Hepatocyte (in vitro differentiated cells): ENCODE results near the gene SLC19A1. TPM values are rescaled to one million over a fixed set of nuclear protein-coding genes. Genes with fewer than 3 reads are reported as not detected.

Source experiments
- DNase-seq: peaks from one replicate; pipeline ENCODE4 v3.0.0-alpha.2; 2016; ENCODE audit warnings: low spot score
- H2AFZ ChIP-seq: fragments of 200-600 bp; sonication (generic); 2 replicates; pipeline ENCODE4 v1.6.0; 2016; ENCODE audit warnings: antibody characterized with exemption, mild to moderate bottlenecking
- H3K27ac ChIP-seq: fragments of 200-600 bp; sonication (generic); 2 replicates; pipeline ENCODE4 v1.5.1; 2016; ENCODE audit warnings: mild to moderate bottlenecking
- H3K27me3 ChIP-seq: fragments of 200-600 bp; sonication (generic); 2 replicates; pipeline ENCODE4 v1.6.1; 2016
- H3K36me3 ChIP-seq: fragments of 200-600 bp; sonication (generic); replicated peaks from 2 replicates; pipeline ENCODE4 v1.5.1; 2016; ENCODE audit warnings: low read depth; ENCODE audit not compliant: insufficient read depth
- H3K4me1 ChIP-seq: fragments of 200-600 bp; sonication (generic); 2 replicates; pipeline ENCODE4 v1.5.1; 2016; ENCODE audit warnings: mild to moderate bottlenecking, moderate library complexity; ENCODE audit not compliant: insufficient read depth
- H3K4me2 ChIP-seq: fragments of 200-600 bp; sonication (generic); 2 replicates; pipeline ENCODE4 v1.6.0; 2016
- H3K4me3 ChIP-seq: fragments of 200-600 bp; sonication (generic); 2 replicates; pipeline ENCODE4 v1.5.1; 2016; ENCODE audit warnings: mild to moderate bottlenecking
- H3K79me2 ChIP-seq: fragments of 200-600 bp; sonication (generic); 2 replicates; pipeline ENCODE4 v1.6.0; 2017; ENCODE audit warnings: mild to moderate bottlenecking
- H3K9me2 ChIP-seq: fragments of 200-600 bp; sonication (generic); replicated peaks from 2 replicates; pipeline ENCODE4 v1.6.0; 2017; ENCODE audit warnings: mild to moderate bottlenecking; ENCODE audit not compliant: insufficient read depth
- H3K9me3 ChIP-seq: fragments of 200-600 bp; sonication (generic); 2 replicates; pipeline ENCODE4 v1.5.1; 2016; ENCODE audit warnings: low read depth, mild to moderate bottlenecking
- H4K20me1 ChIP-seq: fragments of 200-600 bp; sonication (generic); 2 replicates; pipeline ENCODE4 v1.6.0; 2016; ENCODE audit warnings: mild to moderate bottlenecking; ENCODE audit not compliant: insufficient read depth, poor library complexity, severe bottlenecking
- CTCF ChIP-seq: fragments of 200-600 bp; sonication (generic); IDR thresholded peaks from 2 replicates; pipeline ENCODE4 v1.5.1; 2016; ENCODE audit warnings: antibody characterized with exemption, mild to moderate bottlenecking; ENCODE audit not compliant: poor library complexity
- EZH2 ChIP-seq: fragments of 200-600 bp; sonication (generic); IDR thresholded peaks from 2 replicates; pipeline ENCODE4 v1.6.1; 2016; ENCODE audit warnings: antibody characterized with exemption, mild to moderate bottlenecking, borderline replicate concordance
- EZH2phosphoT487 ChIP-seq: fragments of 200-600 bp; sonication (generic); IDR thresholded peaks from one replicate; pipeline ENCODE4 v1.6.1; 2018; ENCODE audit warnings: antibody characterized with exemption, mild to moderate bottlenecking, low read depth, moderate library complexity; ENCODE audit not compliant: unreplicated experiment, severe bottlenecking
- WGBS: methylation state at CpG from one replicate; pipeline ENCODE4 v1.1.6; 2016; ENCODE audit warnings: low lambda C conversion rate; ENCODE audit errors: missing lambda C conversion rate; 5-methylcytosine and 5-hydroxymethylcytosine counted together
- polyA plus RNA-seq: library from polyadenylated mRNA; unstranded; fragments of >200 nt; fragmentation: Nextera tagmentation; extraction: Ambion mirVana; gene quantifications from 2 replicates; pipeline ENCODE4 v1.2.1, GENCODE V29; 2016
- total RNA-seq: library from RNA; depleted of rRNA; stranded (reverse); fragments of >200 nt; gene quantifications from 2 replicates; pipeline ENCODE4 v1.2.3, GENCODE V29; 2014

Gene SLC19A1
- total and polyA plus RNA-seq, 2 experiments from 2014 or later, result 7.7 to 24.8 TPM

- Histone ChIP-seq H3K79me2 (no peaks in the 10 kb centered on the region), H3K4me2 (no peak overlapping the region), H3K36me3 (no peaks in the 10 kb centered on the region), H2AFZ (no peak overlapping the region), H3K27me3 (no peaks in the 10 kb centered on the region), H3K9me2 (no peaks in the 10 kb centered on the region), H3K4me1 (no peaks in the 10 kb centered on the region), H4K20me1 (no peaks in the 10 kb centered on the region), H3K27ac (no peak overlapping the region), H3K9me3 (no peaks in the 10 kb centered on the region), H3K4me3 (no peak overlapping the region)
- TF ChIP-seq EZH2 (no peak), CTCF (no peak), EZH2phosphoT487 (no peak)
- DNase-seq, result no peak
- 99% methylated on average over 10 of the region's 11 CpGs for WGBS
These were observed 16.3 kb downstream of the SLC19A1 start for GRCh38 chr21:45525910-45526306.

- Histone ChIP-seq H3K9me2 (no peaks in the 10 kb centered on the region), H3K4me1 (no peaks in the 10 kb centered on the region)
- peak; percentile 51 for DNase-seq
These were observed 16.9 kb downstream of the SLC19A1 start for GRCh38 chr21:45525153-45525909.

GRCh38 chr21:45524756-45525152 is 17.5 kb downstream of the SLC19A1 start:
- Histone ChIP-seq H3K9me2 (no peaks in the 10 kb centered on the region), H3K36me3 (no peaks in the 10 kb centered on the region), H3K4me3 (no peak overlapping the region), H2AFZ (no peak overlapping the region), H3K4me2 (no peak overlapping the region), H3K27me3 (no peaks in the 10 kb centered on the region), H3K27ac (no peak overlapping the region), H3K9me3 (peaks cover 6% of the 10 kb centered on the region), H3K4me1 (no peaks in the 10 kb centered on the region), H3K79me2 (no peaks in the 10 kb centered on the region), H4K20me1 (no peaks in the 10 kb centered on the region)
- DNase-seq, result no peak
- WGBS, result 97% methylated on average over 11 of the region's 11 CpGs
- TF ChIP-seq EZH2phosphoT487 (no peak), EZH2 (no peak), CTCF (no peak)

More at GRCh38 chr21:45525153-45525909, 16.9 kb downstream of the SLC19A1 start:
- no peak for TF ChIP-seq CTCF
- TF ChIP-seq EZH2phosphoT487, result no peak
- no peak for TF ChIP-seq EZH2
- no peaks in the 10 kb centered on the region for H3K27me3 ChIP-seq
- no peak overlapping the region for H3K4me2 ChIP-seq
- no peaks in the 10 kb centered on the region for H4K20me1 ChIP-seq
- H3K79me2 ChIP-seq, result no peaks in the 10 kb centered on the region
- H3K9me3 ChIP-seq, result peaks cover under 1% of the 10 kb centered on the region
- no peaks in the 10 kb centered on the region for H3K36me3 ChIP-seq
- H2AFZ ChIP-seq, result no peak overlapping the region
- H3K4me3 ChIP-seq, result no peak overlapping the region
- WGBS, result 88% methylated on average over 29 of the region's 29 CpGs
- H3K27ac ChIP-seq, result no peak overlapping the region
